ENCODE measurements around the gene SLC39A6. TPM values are rescaled to one million over a fixed set of nuclear protein-coding genes. Genes with fewer than 3 reads are reported as not detected.
A peak's percentile ranks its signal among the peaks of the same experiment; 100 is the strongest.

The SLC39A6 gene
- total RNA-seq, 1 experiment from 2014 or later: 47.6 TPM

DNA sequence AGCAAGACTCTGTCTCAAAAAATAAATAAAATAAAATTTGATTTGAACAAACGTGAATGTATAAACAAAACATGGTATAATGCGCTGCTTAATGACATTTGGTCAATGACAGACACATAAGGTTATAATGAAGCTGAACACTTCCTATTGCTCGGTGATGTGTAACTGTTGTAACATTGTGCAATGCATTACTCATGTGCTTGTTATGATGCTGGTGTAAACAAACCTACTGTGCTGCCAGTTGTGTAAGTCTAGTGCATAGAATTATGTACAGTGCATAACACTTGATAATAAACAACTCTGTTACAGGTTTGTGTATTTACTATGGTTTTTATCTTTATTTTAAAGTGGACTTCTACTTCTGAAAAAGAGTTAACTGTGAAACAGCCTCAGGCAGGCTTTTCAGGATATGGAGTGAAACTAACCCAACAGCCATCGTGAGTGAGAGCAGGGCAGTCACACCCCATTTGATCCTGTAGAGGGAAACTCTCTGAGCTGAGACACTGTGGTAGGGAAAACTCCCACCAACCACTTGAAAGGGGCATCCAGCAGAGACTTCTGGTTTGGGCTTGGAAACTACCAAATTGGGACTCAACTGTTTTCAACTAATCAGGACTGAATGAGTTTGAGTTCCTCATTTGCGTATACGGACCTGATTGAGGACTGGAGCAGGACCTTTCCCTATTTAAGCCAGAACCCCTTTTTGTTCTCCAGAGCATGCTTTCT, 53.1 kb downstream of the SLC39A6 start:
- ATAC-seq (peak; percentile 81; the same call in 1 of the 2 replicates), DNase-seq (ENCODE audit: low read depth, low spot score) (peak; percentile 33)
- Histone ChIP-seq H3K4me1 (ENCODE audit: control insufficient read depth, insufficient read depth, low read length) (peaks cover 4% of the 10 kb centered on the region; the same call in 1 of the 2 replicates), H3K36me3 (ENCODE audit: control insufficient read depth, insufficient read depth, low read length) (no peaks in the 10 kb centered on the region), H3K27me3 (ENCODE audit: control insufficient read depth, insufficient read depth, low read length) (no peaks in the 10 kb centered on the region), H3K4me3 (ENCODE audit: low read depth in 2 of 2, low read length in 2 of 2) (no peak overlapping the region), H3K27ac (ENCODE audit: low read length) (no peak overlapping the region; the same call in 1 of the 2 replicates), H3K9me3 (ENCODE audit: control insufficient read depth, insufficient read depth, low read depth, low read length) (no peaks in the 10 kb centered on the region)
- POLR2A ChIA-PET: no interaction called here
- no peak for TF ChIP-seq SIN3A (IDR thresholded peaks at IDR 0.05; ENCODE audit: borderline replicate concordance, insufficient read depth, low read depth, low read length)
- TF ChIP-seq, protein P1, sequence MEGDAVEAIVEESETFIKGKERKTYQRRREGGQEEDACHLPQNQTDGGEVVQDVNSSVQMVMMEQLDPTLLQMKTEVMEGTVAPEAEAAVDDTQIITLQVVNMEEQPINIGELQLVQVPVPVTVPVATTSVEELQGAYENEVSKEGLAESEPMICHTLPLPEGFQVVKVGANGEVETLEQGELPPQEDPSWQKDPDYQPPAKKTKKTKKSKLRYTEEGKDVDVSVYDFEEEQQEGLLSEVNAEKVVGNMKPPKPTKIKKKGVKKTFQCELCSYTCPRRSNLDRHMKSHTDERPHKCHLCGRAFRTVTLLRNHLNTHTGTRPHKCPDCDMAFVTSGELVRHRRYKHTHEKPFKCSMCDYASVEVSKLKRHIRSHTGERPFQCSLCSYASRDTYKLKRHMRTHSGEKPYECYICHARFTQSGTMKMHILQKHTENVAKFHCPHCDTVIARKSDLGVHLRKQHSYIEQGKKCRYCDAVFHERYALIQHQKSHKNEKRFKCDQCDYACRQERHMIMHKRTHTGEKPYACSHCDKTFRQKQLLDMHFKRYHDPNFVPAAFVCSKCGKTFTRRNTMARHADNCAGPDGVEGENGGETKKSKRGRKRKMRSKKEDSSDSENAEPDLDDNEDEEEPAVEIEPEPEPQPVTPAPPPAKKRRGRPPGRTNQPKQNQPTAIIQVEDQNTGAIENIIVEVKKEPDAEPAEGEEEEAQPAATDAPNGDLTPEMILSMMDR (IDR thresholded peaks at IDR 0.05): no peak
- no peak for TF ChIP-seq POLR2AphosphoS5 (IDR thresholded peaks at IDR 0.05; ENCODE audit: low read depth, low read length)
- no peak for TF ChIP-seq TCF7L2 (IDR thresholded peaks at IDR 0.05; ENCODE audit: low read depth, low read length)
- TF ChIP-seq, protein P2, sequence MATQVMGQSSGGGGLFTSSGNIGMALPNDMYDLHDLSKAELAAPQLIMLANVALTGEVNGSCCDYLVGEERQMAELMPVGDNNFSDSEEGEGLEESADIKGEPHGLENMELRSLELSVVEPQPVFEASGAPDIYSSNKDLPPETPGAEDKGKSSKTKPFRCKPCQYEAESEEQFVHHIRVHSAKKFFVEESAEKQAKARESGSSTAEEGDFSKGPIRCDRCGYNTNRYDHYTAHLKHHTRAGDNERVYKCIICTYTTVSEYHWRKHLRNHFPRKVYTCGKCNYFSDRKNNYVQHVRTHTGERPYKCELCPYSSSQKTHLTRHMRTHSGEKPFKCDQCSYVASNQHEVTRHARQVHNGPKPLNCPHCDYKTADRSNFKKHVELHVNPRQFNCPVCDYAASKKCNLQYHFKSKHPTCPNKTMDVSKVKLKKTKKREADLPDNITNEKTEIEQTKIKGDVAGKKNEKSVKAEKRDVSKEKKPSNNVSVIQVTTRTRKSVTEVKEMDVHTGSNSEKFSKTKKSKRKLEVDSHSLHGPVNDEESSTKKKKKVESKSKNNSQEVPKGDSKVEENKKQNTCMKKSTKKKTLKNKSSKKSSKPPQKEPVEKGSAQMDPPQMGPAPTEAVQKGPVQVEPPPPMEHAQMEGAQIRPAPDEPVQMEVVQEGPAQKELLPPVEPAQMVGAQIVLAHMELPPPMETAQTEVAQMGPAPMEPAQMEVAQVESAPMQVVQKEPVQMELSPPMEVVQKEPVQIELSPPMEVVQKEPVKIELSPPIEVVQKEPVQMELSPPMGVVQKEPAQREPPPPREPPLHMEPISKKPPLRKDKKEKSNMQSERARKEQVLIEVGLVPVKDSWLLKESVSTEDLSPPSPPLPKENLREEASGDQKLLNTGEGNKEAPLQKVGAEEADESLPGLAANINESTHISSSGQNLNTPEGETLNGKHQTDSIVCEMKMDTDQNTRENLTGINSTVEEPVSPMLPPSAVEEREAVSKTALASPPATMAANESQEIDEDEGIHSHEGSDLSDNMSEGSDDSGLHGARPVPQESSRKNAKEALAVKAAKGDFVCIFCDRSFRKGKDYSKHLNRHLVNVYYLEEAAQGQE (IDR thresholded peaks at IDR 0.05; ENCODE audit: insufficient read depth in 1 of 2, low read depth in 2 of 2, low read length in 1 of 2): no peak
- in situ Hi-C loops (cut with HindIII; ENCODE audit: low pct_unique_long_range_greater_than_20kb, low sequenced_read_pairs): no loop called here
- BruUV-seq (replicated peaks): no TSS peak
- CTCF ChIA-PET: no interaction called here
- intact Hi-C loops (cut with micrococcal nuclease; ENCODE audit: unreplicated experiment): no loop called here

DNA sequence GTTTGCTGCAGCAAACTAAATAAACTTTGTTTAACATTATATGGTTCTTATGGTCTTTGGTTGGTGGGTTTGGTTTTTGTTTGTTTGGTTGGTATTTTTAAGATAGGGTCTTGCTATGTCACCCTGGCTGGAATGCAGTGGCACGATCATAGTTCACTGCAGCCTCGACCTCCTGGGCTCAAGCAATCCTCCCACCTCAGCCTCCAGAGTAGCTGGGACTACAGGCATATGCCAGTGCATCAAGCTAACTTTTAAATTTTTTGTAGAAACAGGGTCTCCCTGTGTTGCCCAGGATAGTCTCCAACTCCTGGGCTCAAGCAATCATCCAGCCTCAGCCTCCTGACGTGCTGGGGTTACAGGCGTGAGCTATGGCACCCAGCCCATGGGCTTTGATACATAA, 54.7 kb downstream of the SLC39A6 start:
- BruUV-seq (replicated peaks): no TSS peak
- no peaks in the 10 kb centered on the region for H3K27me3 ChIP-seq (ENCODE audit: control insufficient read depth, insufficient read depth, low read length)
- H3K36me3 ChIP-seq (ENCODE audit: control insufficient read depth, insufficient read depth, low read length): no peaks in the 10 kb centered on the region
- TF ChIP-seq TCF7L2 (IDR thresholded peaks at IDR 0.05; ENCODE audit: low read depth, low read length): no peak
- TF ChIP-seq, protein P2 (IDR thresholded peaks at IDR 0.05; ENCODE audit: insufficient read depth in 1 of 2, low read depth in 2 of 2, low read length in 1 of 2): no peak
- no peak for TF ChIP-seq SIN3A (IDR thresholded peaks at IDR 0.05; ENCODE audit: borderline replicate concordance, insufficient read depth, low read depth, low read length)
- TF ChIP-seq, protein P1 (IDR thresholded peaks at IDR 0.05): no peak
- TF ChIP-seq POLR2AphosphoS5 (IDR thresholded peaks at IDR 0.05; ENCODE audit: low read depth, low read length): no peak
- no peak for ATAC-seq
- H3K4me1 ChIP-seq (ENCODE audit: control insufficient read depth, insufficient read depth, low read length): peaks cover 4% of the 10 kb centered on the region; the same call in 1 of the 2 replicates
- no peak overlapping the region for H3K4me3 ChIP-seq (ENCODE audit: low read depth in 2 of 2, low read length in 2 of 2)
- no peak for DNase-seq (ENCODE audit: low read depth, low spot score)
- POLR2A ChIA-PET: interaction anchor here (0.7 kb wide), 1 partner anchor 246 kb away, joined by 6 read pairs; no protein-coding TSS in a partner anchor
- H3K9me3 ChIP-seq (ENCODE audit: control insufficient read depth, insufficient read depth, low read depth, low read length): no peaks in the 10 kb centered on the region
- intact Hi-C loops (cut with micrococcal nuclease; ENCODE audit: unreplicated experiment) (no loop called here), in situ Hi-C loops (cut with HindIII; ENCODE audit: low pct_unique_long_range_greater_than_20kb, low sequenced_read_pairs) (no loop called here)
- H3K27ac ChIP-seq (ENCODE audit: low read length): no peak overlapping the region
- CTCF ChIA-PET: no interaction called here

Data from Panc1 (cell line).